CD14-positive monocyte (primary cell): ENCODE measurements around the gene PHETA2. TPM values are rescaled to one million over a fixed set of nuclear protein-coding genes. Genes with fewer than 3 reads are reported as not detected.
"Not testable (repeated sequence)": the region's sequence is repeated elsewhere in the genome, so short reads cannot be mapped to it uniquely, and the experiment has no call there.

Experiments used
- DNase-seq, 3 donors: peaks; one replicate each; pipeline ENCODE4 v3.0.0-alpha.2; 2011 to 2022
- H2AFZ ChIP-seq: 2 replicates; pipeline ENCODE4 v1.6.0; 2012; ENCODE audit warnings: mild to moderate bottlenecking, low read depth, low read length, inconsistent platforms; ENCODE audit not compliant: insufficient read depth, poor library complexity, severe bottlenecking
- H3K27ac ChIP-seq, 2 donors: 1 replicate in 1 of 2; 2 replicates in 1 of 2; pipeline ENCODE4 v1.5.1; 2012 to 2013; ENCODE audit warnings: low read length in 2 of 2, control low read depth in 1 of 2, inconsistent platforms in 1 of 2, low read depth in 1 of 2, mild to moderate bottlenecking in 1 of 2
- H3K27me3 ChIP-seq, 2 donors: one replicate each; pipeline versions ENCODE4 v1.6.0 to v1.6.1; 2011 to 2013; ENCODE audit warnings: low read length in 2 of 2; ENCODE audit not compliant: control insufficient read depth in 2 of 2, insufficient read depth in 2 of 2
- H3K36me3 ChIP-seq, 2 donors: replicated peaks in 1 of 2; 1 replicate in 1 of 2; 2 replicates in 1 of 2; pipeline versions ENCODE4 v1.5.1 to v1.6.1; 2012 to 2013; ENCODE audit warnings: low read length in 2 of 2, control low read depth in 1 of 2, inconsistent platforms in 1 of 2, mild to moderate bottlenecking in 1 of 2; ENCODE audit not compliant: insufficient read depth in 2 of 2, control insufficient read depth in 1 of 2
- H3K4me1 ChIP-seq, 2 donors: 1 replicate in 1 of 2; 2 replicates in 1 of 2; pipeline versions ENCODE4 v1.5.1 to v1.6.1; 2012 to 2013; ENCODE audit warnings: low read length in 2 of 2, control low read depth in 1 of 2, inconsistent platforms in 1 of 2, mild to moderate bottlenecking in 1 of 2, moderate library complexity in 1 of 2; ENCODE audit not compliant: insufficient read depth in 2 of 2, control insufficient read depth in 1 of 2
- H3K4me2 ChIP-seq: replicated peaks from 2 replicates; pipeline ENCODE3; 2012; ENCODE audit warnings: low read length, moderate library complexity, mild to moderate bottlenecking; ENCODE audit not compliant: poor library complexity, severe bottlenecking; ENCODE audit errors: extremely low read depth
- H3K4me3 ChIP-seq, 3 experiments: fragments of 200-600 bp in 1 of 3; sonication (generic) in 1 of 3; replicated peaks in 1 of 3; 1 replicate in 2 of 3; 2 replicates in 1 of 3; pipeline ENCODE4 v1.5.1; 2011 to 2013; ENCODE audit warnings: low read length in 3 of 3, mild to moderate bottlenecking in 3 of 3, control low read depth in 2 of 3, low read depth in 2 of 3, inconsistent platforms in 1 of 3, moderate library complexity in 1 of 3
- H3K79me2 ChIP-seq: 2 replicates; pipeline ENCODE4 v1.6.0; 2012; ENCODE audit warnings: mild to moderate bottlenecking, control low read depth, inconsistent platforms, low read length, moderate library complexity; ENCODE audit not compliant: insufficient read depth
- H3K9ac ChIP-seq: 2 replicates; pipeline ENCODE4 v1.6.0; 2017; ENCODE audit warnings: low read length, mild to moderate bottlenecking; ENCODE audit not compliant: insufficient read depth, poor library complexity, severe bottlenecking
- H3K9me3 ChIP-seq, 2 donors: replicated peaks in 1 of 2; 1 replicate in 1 of 2; 2 replicates in 1 of 2; pipeline versions ENCODE4 v1.5.1 to v1.6.1; 2012 to 2013; ENCODE audit warnings: low read length in 2 of 2, control low read depth in 1 of 2; ENCODE audit not compliant: control insufficient read depth in 1 of 2, insufficient read depth in 1 of 2
- H4K20me1 ChIP-seq: 2 replicates; pipeline ENCODE4 v1.6.0; 2012; ENCODE audit warnings: mild to moderate bottlenecking, low read length, control low read depth, moderate library complexity; ENCODE audit not compliant: insufficient read depth
- H3K27ac Mint-ChIP-seq, 7 donors: one replicate each; pipeline ENCODE4 v1.8.0; 2020; ENCODE audit warnings: mild to moderate bottlenecking in 7 of 7, mixed read lengths in 7 of 7, moderate library complexity in 6 of 7, inconsistent platforms in 2 of 7
- H3K27me3 Mint-ChIP-seq, 3 donors: one replicate each; pipeline ENCODE4 v1.8.0; 2021 to 2022; ENCODE audit warnings: low read depth in 3 of 3, mild to moderate bottlenecking in 3 of 3, mixed read lengths in 3 of 3, moderate library complexity in 3 of 3, inconsistent platforms in 1 of 3
- H3K36me3 Mint-ChIP-seq, 2 donors: one replicate each; pipeline ENCODE4 v1.8.0; 2020; ENCODE audit warnings: mixed read lengths in 2 of 2, inconsistent platforms in 1 of 2, mild to moderate bottlenecking in 1 of 2
- H3K4me1 Mint-ChIP-seq: one replicate; pipeline ENCODE4 v1.8.0; 2020; ENCODE audit warnings: mild to moderate bottlenecking, mixed read lengths
- H3K4me3 Mint-ChIP-seq, 2 donors: one replicate each; pipeline ENCODE4 v1.8.0; 2020; ENCODE audit warnings: mild to moderate bottlenecking in 2 of 2, mixed read lengths in 2 of 2, moderate library complexity in 1 of 2
- H3K9me3 Mint-ChIP-seq, 7 donors: one replicate each; pipeline ENCODE4 v1.8.0; 2020 to 2022; ENCODE audit warnings: mixed read lengths in 7 of 7, mild to moderate bottlenecking in 6 of 7, moderate library complexity in 6 of 7, inconsistent platforms in 2 of 7
- WGBS: methylation state at CpG from one replicate; pipeline ENCODE4 v1.1.5; 2013; ENCODE audit warnings: missing lambda C conversion rate; ENCODE audit not compliant: insufficient coverage; 5-methylcytosine and 5-hydroxymethylcytosine counted together
- intact Hi-C, 2 donors: fragments of 100-400 bp; cut with micrococcal nuclease; formaldehyde crosslinking; loops; one replicate each; pipeline versions ENCODE4 v1.15.0 to v1.15.1; 2023
- polyA plus RNA-seq, 3 donors: library from polyadenylated mRNA; depleted of rRNA in 1 of 3; unstranded in 2 of 3; stranded (reverse) in 1 of 3; fragments of 300-500 nt in 2 of 3; fragments of >200 nt in 1 of 3; fragmentation: Illumina TruSeq in 2 of 3; gene quantifications; 1 replicate in 2 of 3; 2 replicates in 1 of 3; pipeline ENCODE4 v1.2.3, GENCODE V29; 2012 to 2021
- TF ChIP-seq, protein P1 (sequence below): fragments of 200-600 bp; IDR thresholded peaks from one replicate; pipeline ENCODE4 v1.8.0; 2022; ENCODE audit warnings: antibody characterized with exemption, mild to moderate bottlenecking

Gene PHETA2
- polyA plus RNA-seq, 3 donors: 2.4 to 3.6 (median 3.3) TPM

DNA sequence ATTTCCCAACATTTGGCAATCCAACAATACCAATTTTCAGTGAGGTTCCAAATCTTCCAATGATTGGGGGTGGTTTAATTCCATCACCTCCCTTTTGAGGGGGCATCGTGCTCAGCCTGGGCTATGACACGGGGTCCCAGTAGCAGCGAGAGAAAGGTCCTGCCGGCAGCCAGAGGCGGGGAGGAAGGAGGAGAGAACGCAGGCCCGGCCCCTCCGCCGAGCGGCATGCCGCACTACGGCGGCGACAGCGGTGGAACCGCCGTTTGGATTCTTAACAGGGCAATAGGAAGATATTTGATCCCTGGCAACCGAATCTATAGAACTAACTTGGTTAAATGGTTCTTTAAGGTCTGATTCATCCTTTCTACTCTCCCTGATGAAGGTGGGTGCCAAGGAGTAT is 34.8 kb downstream of the PHETA2 start:
- H3K4me3 Mint-ChIP-seq: no peak overlapping the region
- TF ChIP-seq, protein P1, sequence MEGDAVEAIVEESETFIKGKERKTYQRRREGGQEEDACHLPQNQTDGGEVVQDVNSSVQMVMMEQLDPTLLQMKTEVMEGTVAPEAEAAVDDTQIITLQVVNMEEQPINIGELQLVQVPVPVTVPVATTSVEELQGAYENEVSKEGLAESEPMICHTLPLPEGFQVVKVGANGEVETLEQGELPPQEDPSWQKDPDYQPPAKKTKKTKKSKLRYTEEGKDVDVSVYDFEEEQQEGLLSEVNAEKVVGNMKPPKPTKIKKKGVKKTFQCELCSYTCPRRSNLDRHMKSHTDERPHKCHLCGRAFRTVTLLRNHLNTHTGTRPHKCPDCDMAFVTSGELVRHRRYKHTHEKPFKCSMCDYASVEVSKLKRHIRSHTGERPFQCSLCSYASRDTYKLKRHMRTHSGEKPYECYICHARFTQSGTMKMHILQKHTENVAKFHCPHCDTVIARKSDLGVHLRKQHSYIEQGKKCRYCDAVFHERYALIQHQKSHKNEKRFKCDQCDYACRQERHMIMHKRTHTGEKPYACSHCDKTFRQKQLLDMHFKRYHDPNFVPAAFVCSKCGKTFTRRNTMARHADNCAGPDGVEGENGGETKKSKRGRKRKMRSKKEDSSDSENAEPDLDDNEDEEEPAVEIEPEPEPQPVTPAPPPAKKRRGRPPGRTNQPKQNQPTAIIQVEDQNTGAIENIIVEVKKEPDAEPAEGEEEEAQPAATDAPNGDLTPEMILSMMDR: no peak
- H3K27me3 ChIP-seq: no peaks in the 10 kb centered on the region

DNA sequence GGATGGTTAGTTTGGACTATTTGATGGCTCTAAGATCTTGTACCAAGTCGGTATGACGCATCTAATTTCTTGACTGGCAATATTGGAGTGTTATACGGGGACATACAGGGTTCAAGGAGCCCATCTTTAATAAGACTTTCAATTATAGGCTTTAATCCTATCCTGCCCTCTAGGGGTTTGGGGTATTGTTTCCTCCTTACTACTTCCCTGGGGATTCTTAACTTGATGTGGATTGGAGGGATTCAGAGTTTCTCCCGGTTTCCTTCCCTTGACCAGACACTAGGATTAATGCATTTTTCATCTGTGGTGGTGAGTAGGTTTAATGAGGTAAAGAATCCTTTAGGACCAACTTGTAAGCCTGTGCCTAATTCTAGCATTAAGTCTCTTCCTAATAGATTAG is 37.8 kb downstream of the PHETA2 start:
- H3K27me3 Mint-ChIP-seq: peaks cover 2 to 6% (median 2%) of the 10 kb centered on the region in 3 donors

More for the DNA sequence above, 34.8 kb downstream of the PHETA2 start:
- Mint-ChIP-seq H3K36me3 (peaks cover 12 to 18% of the 10 kb centered on the region in 2 donors), H3K9me3 (peaks cover 11 to 21% (median 20%) of the 10 kb centered on the region in 7 donors), H3K4me1 (no peaks in the 10 kb centered on the region), H3K27me3 (peaks cover 0 to 2% (median 0%) of the 10 kb centered on the region in 3 donors), H3K27ac (no peak overlapping the region)
- no peaks in the 10 kb centered on the region for H3K79me2 ChIP-seq
- H3K36me3 ChIP-seq: no peaks in the 10 kb centered on the region
- no peak overlapping the region for H3K27ac ChIP-seq
- H3K9ac ChIP-seq: no peak overlapping the region
- H3K4me3 ChIP-seq: no peak overlapping the region
- WGBS: 60% methylated on average over 2 of the region's 18 CpGs
- intact Hi-C loops: no loop called here
- H4K20me1 ChIP-seq: no peaks in the 10 kb centered on the region
- no peak for DNase-seq
- no peak overlapping the region for H3K4me2 ChIP-seq
- H3K4me1 ChIP-seq: no peaks in the 10 kb centered on the region
- H2AFZ ChIP-seq: no peak overlapping the region
- peaks cover 18 to 24% of the 10 kb centered on the region in 2 donors for H3K9me3 ChIP-seq

DNA sequence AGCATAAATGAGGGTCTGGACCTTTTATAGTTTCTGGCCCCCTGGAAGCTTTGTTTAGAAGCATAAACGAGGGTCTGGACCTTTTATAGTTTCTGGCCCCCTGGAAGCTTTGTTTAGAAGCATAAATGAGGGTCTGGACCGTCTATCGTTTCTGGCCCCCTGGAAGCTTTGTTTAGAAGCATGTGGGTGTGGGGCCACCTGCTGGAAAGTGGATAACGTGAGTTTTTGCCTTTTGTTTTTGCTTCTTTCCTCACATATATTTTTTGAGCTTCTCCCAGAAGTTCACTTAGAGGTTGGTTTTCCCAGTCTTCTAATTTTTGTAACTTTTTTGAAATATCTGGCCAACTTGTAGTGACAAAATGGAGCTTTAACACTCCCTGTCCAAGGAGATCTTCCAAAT is 38.7 kb downstream of the PHETA2 start:
- not testable (repeated sequence) for H3K4me1 Mint-ChIP-seq, H4K20me1 ChIP-seq

More for the DNA sequence above, 37.8 kb downstream of the PHETA2 start:
- no peak overlapping the region for H3K27ac Mint-ChIP-seq
- no peaks in the 10 kb centered on the region for H3K27me3 ChIP-seq
- no peak overlapping the region for H3K4me2 ChIP-seq
- peaks cover 18 to 28% (median 26%) of the 10 kb centered on the region in 7 donors for H3K9me3 Mint-ChIP-seq
- H3K9me3 ChIP-seq: peaks cover 21 to 25% of the 10 kb centered on the region in 2 donors
- H3K4me3 Mint-ChIP-seq: no peak overlapping the region
- H3K36me3 Mint-ChIP-seq: peaks cover 6 to 14% of the 10 kb centered on the region in 2 donors
- no CpG with 5 or more reads among the region's 4 CpGs for WGBS
- H3K4me3 ChIP-seq: no peak overlapping the region
- DNase-seq: no peak
- H3K4me1 ChIP-seq: no peaks in the 10 kb centered on the region
- H3K36me3 ChIP-seq: no peaks in the 10 kb centered on the region
- H3K79me2 ChIP-seq: no peaks in the 10 kb centered on the region
- H4K20me1 ChIP-seq: no peaks in the 10 kb centered on the region
- intact Hi-C loops: no loop called here
- H3K27ac ChIP-seq: no peak overlapping the region
- H3K4me1 Mint-ChIP-seq: no peaks in the 10 kb centered on the region
- TF ChIP-seq, protein P1: no peak
- no peak overlapping the region for H3K9ac ChIP-seq
- H2AFZ ChIP-seq: no peak overlapping the region

More for the DNA sequence above, 38.7 kb downstream of the PHETA2 start:
- H3K27me3 Mint-ChIP-seq, intact Hi-C loops, H3K36me3 ChIP-seq, H3K36me3 Mint-ChIP-seq, H3K4me2 ChIP-seq, H3K79me2 ChIP-seq, DNase-seq, H3K27me3 ChIP-seq, H3K9ac ChIP-seq, H3K27ac ChIP-seq, H2AFZ ChIP-seq, H3K4me1 ChIP-seq, H3K27ac Mint-ChIP-seq, H3K4me3 Mint-ChIP-seq, H3K4me3 ChIP-seq: not testable (repeated sequence)
- WGBS: no CpG with 5 or more reads among the region's 4 CpGs
- peaks cover 18 to 31% (median 26%) of the 10 kb centered on the region in 7 donors for H3K9me3 Mint-ChIP-seq
- H3K9me3 ChIP-seq: peaks cover 21 to 26% of the 10 kb centered on the region in 2 donors
